Measurements from ENCODE around the gene CCNJL. TPM values are rescaled to one million over a fixed set of nuclear protein-coding genes. Genes with fewer than 3 reads are reported as not detected.

Gene CCNJL
- total RNA-seq, 6 experiments from 2014 or later = not detected

- H3K4me1 Mint-ChIP-seq (ENCODE audit: low read depth) = peaks cover 10% of the 10 kb centered on the region
- no peak for DNase-seq
- no peaks in the 10 kb centered on the region for H3K36me3 Mint-ChIP-seq (ENCODE audit: low read depth)
- H3K4me3 Mint-ChIP-seq = no peak overlapping the region
- H3K27ac Mint-ChIP-seq = no peak overlapping the region
- H3K9me3 Mint-ChIP-seq = no peaks in the 10 kb centered on the region
- no peak for TF ChIP-seq CTCF (IDR thresholded peaks at IDR 0.05)
- H3K27me3 Mint-ChIP-seq (ENCODE audit: insufficient read depth) = peaks cover 16% of the 10 kb centered on the region
Observed at GRCh38 chr5:160268121-160268520, 44.2 kb downstream of the CCNJL start.

- DNase-seq = no peak
- Mint-ChIP-seq H3K36me3 (ENCODE audit: low read depth) (no peaks in the 10 kb centered on the region), H3K9me3 (no peaks in the 10 kb centered on the region), H3K27ac (no peak overlapping the region), H3K27me3 (ENCODE audit: insufficient read depth) (peaks cover 12% of the 10 kb centered on the region), H3K4me3 (no peak overlapping the region), H3K4me1 (ENCODE audit: low read depth) (peaks cover 21% of the 10 kb centered on the region)
- TF ChIP-seq CTCF (IDR thresholded peaks at IDR 0.05) = peak; percentile 32; the same call in 1 of the 2 replicates
Observed at GRCh38 chr5:160266752-160267345, 45.5 kb downstream of the CCNJL start.

GRCh38 chr5:160266044-160266443, 46.3 kb downstream of the CCNJL start:
- Mint-ChIP-seq H3K4me1 (ENCODE audit: low read depth) (peaks cover 21% of the 10 kb centered on the region), H3K27ac (no peak overlapping the region), H3K4me3 (no peak overlapping the region), H3K36me3 (ENCODE audit: low read depth) (no peaks in the 10 kb centered on the region), H3K9me3 (no peaks in the 10 kb centered on the region), H3K27me3 (ENCODE audit: insufficient read depth) (peaks cover 13% of the 10 kb centered on the region)
- DNase-seq = no peak
- no peak for TF ChIP-seq CTCF (IDR thresholded peaks at IDR 0.05)

- Mint-ChIP-seq H3K9me3 (no peaks in the 10 kb centered on the region), H3K4me3 (peak overlapping the region; percentile 56; the same call in 1 of the 2 replicates), H3K27ac (no peak overlapping the region), H3K27me3 (ENCODE audit: insufficient read depth) (peaks cover 16% of the 10 kb centered on the region), H3K36me3 (ENCODE audit: low read depth) (no peaks in the 10 kb centered on the region), H3K4me1 (ENCODE audit: low read depth) (peaks cover 14% of the 10 kb centered on the region)
- no peak for DNase-seq
- TF ChIP-seq CTCF (IDR thresholded peaks at IDR 0.05) = no peak
Observed at GRCh38 chr5:160263326-160263855, 49.0 kb downstream of the CCNJL start.

- Mint-ChIP-seq H3K36me3 (ENCODE audit: low read depth) (no peaks in the 10 kb centered on the region), H3K27ac (no peak overlapping the region), H3K4me1 (ENCODE audit: low read depth) (peaks cover 14% of the 10 kb centered on the region), H3K4me3 (peak overlapping the region; percentile 56; the same call in 1 of the 2 replicates), H3K27me3 (ENCODE audit: insufficient read depth) (peaks cover 16% of the 10 kb centered on the region), H3K9me3 (no peaks in the 10 kb centered on the region)
- DNase-seq = no peak
- TF ChIP-seq CTCF (IDR thresholded peaks at IDR 0.05) = no peak
Observed at GRCh38 chr5:160262151-160263074, 50.0 kb downstream of the CCNJL start.

Measured in HFFc6 (cell line).